Tibial artery (tissue), 4 donors: Measurements from ENCODE around the gene DSC3.

Source experiments
- DNase-seq, 2 donors: peaks; one replicate each; pipeline ENCODE4 v3.0.0-alpha.2; 2019
- H3K27ac ChIP-seq, 2 donors: fragments of 200-600 bp; sonication (generic) in 1 of 2; 1 replicate in 1 of 2; 2 replicates in 1 of 2; pipeline ENCODE4 v1.5.1; 2018 to 2019; ENCODE audit warnings: mild to moderate bottlenecking in 1 of 2
- H3K27me3 ChIP-seq, 2 donors: fragments of 200-600 bp; sonication (generic) in 1 of 2; one replicate each; pipeline versions ENCODE4 v1.5.1 to v1.6.0; 2016 to 2019
- H3K36me3 ChIP-seq, 3 donors: fragments of 200-600 bp; sonication (generic) in 2 of 3; one replicate each; pipeline ENCODE4 v1.5.1; 2016 to 2019; ENCODE audit warnings: mild to moderate bottlenecking in 2 of 3
- H3K4me1 ChIP-seq, 4 donors: fragments of 200-600 bp; sonication (generic) in 2 of 4; 1 replicate in 3 of 4; 2 replicates in 1 of 4; pipeline ENCODE4 v1.5.1; 2016 to 2019
- H3K4me3 ChIP-seq, 2 donors: fragments of 200-600 bp; sonication (generic) in 1 of 2; 1 replicate in 1 of 2; 2 replicates in 1 of 2; pipeline ENCODE4 v1.5.1; 2018 to 2019; ENCODE audit warnings: mild to moderate bottlenecking in 2 of 2
- H3K9me3 ChIP-seq, 3 donors: fragments of 200-600 bp; sonication (generic) in 1 of 3; one replicate each; pipeline ENCODE4 v1.5.1; 2016 to 2019
- CTCF ChIP-seq, 2 experiments: fragments of 200-600 bp in 1 of 2; fragments of 450-650 bp in 1 of 2; IDR thresholded peaks; one replicate each; pipeline ENCODE4 v1.5.1; 2017 to 2019; ENCODE audit warnings: antibody characterized with exemption in 2 of 2, mild to moderate bottlenecking in 1 of 2, moderate library complexity in 1 of 2
- intact Hi-C: fragments of 100-400 bp; cut with DNase I; formaldehyde crosslinking; loops from one replicate; pipeline ENCODE4 v1.15.0; 2023; ENCODE audit warnings: low total_unique reads

Gene DSC3

GRCh38 chr18:31042406-31043181 is at the start of gene DSC3:
Gene DSC3, minus strand, starts transcription at chr18:31042742. Its CDS starts 82 bp downstream, at chr18:31042660.
- H3K27me3 ChIP-seq = peaks cover 0 to 37% of the 10 kb centered on the region in 2 donors
- peak within 1 kb of the TSS; percentile 20 to 52 for H3K27ac ChIP-seq
- DNase-seq = peak in 1 of 2 donors; percentile 63
- H3K9me3 ChIP-seq = no peaks in the 10 kb centered on the region
- H3K4me3 ChIP-seq = peak within 1 kb of the TSS; percentile 39 to 46
- H3K4me1 ChIP-seq = peaks cover 0 to 19% (median 17%) of the 10 kb centered on the region in 4 donors
- intact Hi-C loops = no loop called here
- no peak for TF ChIP-seq CTCF (IDR thresholded peaks at IDR 0.05)
- no peaks in the 10 kb centered on the region for H3K36me3 ChIP-seq

DNA sequence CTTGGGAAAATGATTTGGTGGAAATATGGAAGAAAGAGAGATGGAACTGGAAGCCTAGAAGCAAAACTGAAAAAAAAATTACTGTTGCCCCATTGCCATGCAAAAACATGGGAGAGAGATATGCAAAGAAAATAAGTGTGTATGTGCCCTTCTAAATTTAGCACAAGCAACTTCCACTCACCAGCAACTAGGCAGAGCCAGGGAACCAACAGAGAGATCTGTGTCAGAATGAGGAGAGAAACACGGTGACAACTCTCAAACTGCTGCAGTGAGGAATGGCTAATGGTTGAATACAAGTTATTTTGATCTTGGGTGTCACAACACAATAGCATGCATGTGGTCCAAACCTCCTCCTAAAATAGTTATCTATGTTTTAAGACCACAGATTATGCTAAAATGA is 48.8 kb upstream of the DSC3 start:
- Histone ChIP-seq H3K4me1 (no peaks in the 10 kb centered on the region), H3K9me3 (no peaks in the 10 kb centered on the region), H3K36me3 (no peaks in the 10 kb centered on the region), H3K27me3 (no peaks in the 10 kb centered on the region), H3K27ac (no peak overlapping the region), H3K4me3 (no peak overlapping the region)
- no peak for TF ChIP-seq CTCF (IDR thresholded peaks at IDR 0.05)
- no peak for DNase-seq
- intact Hi-C loops = no loop called here

- TF ChIP-seq CTCF (IDR thresholded peaks at IDR 0.05) = no peak
- intact Hi-C loops = no loop called here
Measured at GRCh38 chr18:31088532-31088931, 46.0 kb upstream of the DSC3 start.

GRCh38 chr18:31079973-31080372 is 37.4 kb upstream of the DSC3 start:
- DNase-seq = no peak
- H3K4me3 ChIP-seq = no peak overlapping the region
- no peak overlapping the region for H3K27ac ChIP-seq
- no peaks in the 10 kb centered on the region for H3K4me1 ChIP-seq
- TF ChIP-seq CTCF (IDR thresholded peaks at IDR 0.05) = no peak
- no peaks in the 10 kb centered on the region for H3K9me3 ChIP-seq
- H3K36me3 ChIP-seq = no peaks in the 10 kb centered on the region
- intact Hi-C loops = no loop called here
- no peaks in the 10 kb centered on the region for H3K27me3 ChIP-seq

More at GRCh38 chr18:31088532-31088931, 46.0 kb upstream of the DSC3 start:
- Histone ChIP-seq H3K27ac (no peak overlapping the region), H3K9me3 (no peaks in the 10 kb centered on the region), H3K27me3 (no peaks in the 10 kb centered on the region), H3K4me3 (no peak overlapping the region), H3K36me3 (no peaks in the 10 kb centered on the region), H3K4me1 (no peaks in the 10 kb centered on the region)
- DNase-seq = no peak

DNA sequence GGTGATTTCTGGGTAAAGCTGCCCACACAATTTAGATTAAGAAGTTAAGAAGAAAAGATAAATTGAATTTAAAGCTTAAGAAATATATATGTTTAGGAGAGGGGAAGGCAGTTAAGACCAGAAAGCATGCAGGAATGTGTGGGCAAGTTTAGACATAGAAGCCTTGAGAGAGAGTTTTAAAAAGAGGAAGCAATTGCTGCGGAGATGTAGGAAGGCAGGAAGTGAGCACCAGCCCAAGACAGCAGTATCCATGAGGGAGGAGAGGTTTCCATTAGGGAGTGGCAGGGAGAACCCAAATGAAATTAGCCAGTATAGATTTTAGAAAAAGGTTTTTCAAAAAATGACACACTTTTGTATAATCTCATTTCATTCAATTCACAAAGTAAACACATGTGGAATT is 35.3 kb upstream of the DSC3 start:
- no peak for TF ChIP-seq CTCF (IDR thresholded peaks at IDR 0.05)

More for the DNA sequence above, 35.3 kb upstream of the DSC3 start:
- Histone ChIP-seq H3K36me3 (no peaks in the 10 kb centered on the region), H3K9me3 (no peaks in the 10 kb centered on the region), H3K27ac (no peak overlapping the region), H3K4me3 (no peak overlapping the region), H3K27me3 (no peaks in the 10 kb centered on the region), H3K4me1 (no peaks in the 10 kb centered on the region)
- intact Hi-C loops = no loop called here
- no peak for DNase-seq
